Stimulated activated CD8-positive, alpha-beta memory T cell treated with anti-CD3 and anti-CD28 coated beads, Interleukin-12 subunit alpha, Interleukin-12 subunit beta, amount 100 ng/mL, for 24 hours (primary cell): Measurements from ENCODE around the gene USP17L15.
"Not testable (repeated sequence)": the region's sequence is repeated elsewhere in the genome, so short reads cannot be mapped to it uniquely, and the experiment has no call there.

Experiments used
- DNase-seq: peaks from one replicate; pipeline ENCODE4 v3.0.0-alpha.2; 2020; ENCODE audit errors: extremely low read depth

USP17L15 gene, protein sequence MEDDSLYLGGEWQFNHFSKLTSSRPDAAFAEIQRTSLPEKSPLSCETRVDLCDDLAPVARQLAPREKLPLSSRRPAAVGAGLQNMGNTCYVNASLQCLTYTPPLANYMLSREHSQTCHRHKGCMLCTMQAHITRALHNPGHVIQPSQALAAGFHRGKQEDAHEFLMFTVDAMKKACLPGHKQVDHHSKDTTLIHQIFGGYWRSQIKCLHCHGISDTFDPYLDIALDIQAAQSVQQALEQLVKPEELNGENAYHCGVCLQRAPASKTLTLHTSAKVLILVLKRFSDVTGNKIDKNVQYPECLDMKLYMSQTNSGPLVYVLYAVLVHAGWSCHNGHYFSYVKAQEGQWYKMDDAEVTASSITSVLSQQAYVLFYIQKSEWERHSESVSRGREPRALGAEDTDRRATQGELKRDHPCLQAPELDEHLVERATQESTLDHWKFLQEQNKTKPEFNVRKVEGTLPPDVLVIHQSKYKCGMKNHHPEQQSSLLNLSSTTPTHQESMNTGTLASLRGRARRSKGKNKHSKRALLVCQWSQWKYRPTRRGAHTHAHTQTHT

GRCh38 chr4:9234085-9234484 lies at the start of gene USP17L15:
Gene USP17L15 (plus strand): TSS chr4:9234385. CDS start chr4:9234385, 0 bp downstream.
- not testable (repeated sequence) for DNase-seq

DNA sequence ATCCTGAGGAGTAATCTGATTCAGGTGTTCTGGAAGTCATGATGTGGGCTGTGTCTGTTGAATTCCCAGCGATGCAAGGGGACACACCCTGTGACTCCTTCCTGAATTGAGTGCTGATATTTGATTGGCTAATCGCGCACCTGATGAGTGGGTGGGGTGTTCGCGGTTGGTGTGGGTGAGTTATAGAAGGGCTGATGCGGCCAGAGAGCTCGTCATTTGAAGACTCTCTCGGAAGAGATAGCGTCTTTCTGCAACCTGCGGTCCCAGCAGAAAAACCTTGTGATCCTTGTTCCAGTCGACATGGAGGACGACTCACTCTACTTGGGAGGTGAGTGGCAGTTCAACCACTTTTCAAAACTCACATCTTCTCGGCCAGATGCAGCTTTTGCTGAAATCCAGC lies 23.8 kb upstream of the USP17L15 start, which contains the start of gene USP17L10:
Gene USP17L10, plus strand, starts transcription at position 301 of the 400 bp plus-strand sequence. Its CDS starts 0 bp downstream, at position 301.
- not testable (repeated sequence) for DNase-seq

DNA sequence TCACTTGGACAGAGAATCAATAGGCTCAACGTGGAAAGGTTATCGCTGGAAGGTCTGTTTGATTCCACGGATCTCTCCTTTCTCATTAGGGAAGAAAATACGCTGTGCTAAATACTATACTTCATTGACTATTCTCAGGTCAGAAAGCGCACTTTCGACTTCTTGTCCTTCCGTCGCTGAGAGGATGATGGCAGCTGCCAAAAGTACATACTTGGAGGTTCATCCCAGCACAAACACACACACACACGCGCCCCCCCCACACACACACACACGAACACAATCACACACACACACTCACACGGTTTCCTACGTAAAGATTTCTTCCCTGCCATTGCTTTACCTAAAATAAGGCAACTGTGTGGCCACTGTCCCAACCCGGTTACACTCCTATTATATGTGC lies 19.5 kb upstream of the USP17L15 start:
- not testable (repeated sequence) for DNase-seq

DNA sequence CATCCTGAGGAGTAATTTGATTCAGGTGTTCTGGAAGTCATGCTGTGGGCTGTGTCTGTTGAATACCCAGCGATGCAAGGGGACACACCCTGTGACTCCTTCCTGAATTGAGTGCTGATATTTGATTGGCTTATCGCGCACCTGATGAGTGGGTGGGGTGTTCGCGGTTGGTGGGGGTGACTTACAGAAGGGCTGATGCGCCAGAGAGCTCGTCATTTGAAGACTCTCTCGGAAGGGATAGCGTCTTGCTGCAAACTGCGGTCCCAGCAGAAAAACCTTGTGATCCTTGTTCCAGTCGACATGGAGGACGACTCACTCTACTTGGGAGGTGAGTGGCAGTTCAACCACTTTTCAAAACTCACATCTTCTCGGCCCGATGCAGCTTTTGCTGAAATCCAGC lies 19.1 kb upstream of the USP17L15 start, which contains the start of gene USP17L11:
Gene USP17L11, plus strand, starts transcription at position 301 of the 400 bp plus-strand sequence. Its CDS starts 0 bp downstream, at position 301.
- not testable (repeated sequence) for DNase-seq

DNA sequence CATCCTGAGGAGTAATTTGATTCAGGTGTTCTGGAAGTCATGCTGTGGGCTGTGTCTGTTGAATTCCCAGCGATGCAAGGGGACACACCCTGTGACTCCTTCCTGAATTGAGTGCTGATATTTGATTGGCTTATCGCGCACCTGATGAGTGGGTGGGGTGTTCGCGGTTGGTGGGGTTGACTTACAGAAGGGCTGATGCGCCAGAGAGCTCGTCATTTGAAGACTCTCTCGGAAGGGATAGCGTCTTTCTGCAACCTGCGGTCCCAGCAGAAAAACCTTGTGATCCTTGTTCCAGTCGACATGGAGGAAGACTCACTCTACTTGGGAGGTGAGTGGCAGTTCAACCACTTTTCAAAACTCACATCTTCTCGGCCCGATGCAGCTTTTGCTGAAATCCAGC lies 14.3 kb upstream of the USP17L15 start, which contains the start of gene USP17L12:
Gene USP17L12, plus strand, starts transcription at position 301 of the 400 bp plus-strand sequence. Its CDS starts 0 bp downstream, at position 301.
- not testable (repeated sequence) for DNase-seq

DNA sequence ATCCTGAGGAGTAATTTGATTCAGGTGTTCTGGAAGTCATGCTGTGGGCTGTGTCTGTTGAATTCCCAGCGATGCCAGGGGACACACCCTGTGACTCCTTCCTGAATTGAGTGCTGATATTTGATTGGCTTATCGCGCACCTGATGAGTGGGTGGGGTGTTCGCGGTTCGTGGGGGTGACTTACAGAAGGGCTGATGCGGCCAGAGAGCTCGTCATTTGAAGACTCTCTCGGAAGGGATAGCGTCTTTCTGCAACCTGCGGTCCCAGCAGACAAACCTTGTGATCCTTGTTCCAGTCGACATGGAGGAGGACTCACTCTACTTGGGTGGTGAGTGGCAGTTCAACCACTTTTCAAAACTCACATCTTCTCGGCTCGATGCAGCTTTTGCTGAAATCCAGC lies 9.6 kb upstream of the USP17L15 start, which contains the start of gene USP17L13:
Gene USP17L13, plus strand, starts transcription at position 301 of the 400 bp plus-strand sequence. Its CDS starts 0 bp downstream, at position 301.
- not testable (repeated sequence) for DNase-seq

- DNase-seq = not testable (repeated sequence)
Measured at GRCh38 chr4:9230249-9230648, 3.9 kb upstream of the USP17L15 start.

DNA sequence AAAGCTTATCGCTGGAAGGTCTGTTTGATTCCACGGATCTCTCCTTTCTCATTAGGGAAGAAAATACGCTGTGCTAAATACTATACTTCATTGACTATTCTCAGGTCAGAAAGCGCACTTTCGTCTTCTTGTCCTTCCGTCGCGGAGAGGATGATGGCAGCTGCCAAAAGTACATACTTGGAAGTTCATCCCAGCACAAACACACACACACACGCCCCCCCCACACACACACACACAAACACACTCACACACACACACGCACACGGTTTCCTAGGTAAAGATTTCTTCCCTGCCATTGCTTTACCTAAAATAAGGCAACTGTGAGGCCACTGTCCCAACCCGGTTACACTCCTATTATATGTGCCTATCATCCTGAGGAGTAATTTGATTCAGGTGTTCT lies 4.3 kb downstream of the USP17L15 start:
- not testable (repeated sequence) for DNase-seq

DNA sequence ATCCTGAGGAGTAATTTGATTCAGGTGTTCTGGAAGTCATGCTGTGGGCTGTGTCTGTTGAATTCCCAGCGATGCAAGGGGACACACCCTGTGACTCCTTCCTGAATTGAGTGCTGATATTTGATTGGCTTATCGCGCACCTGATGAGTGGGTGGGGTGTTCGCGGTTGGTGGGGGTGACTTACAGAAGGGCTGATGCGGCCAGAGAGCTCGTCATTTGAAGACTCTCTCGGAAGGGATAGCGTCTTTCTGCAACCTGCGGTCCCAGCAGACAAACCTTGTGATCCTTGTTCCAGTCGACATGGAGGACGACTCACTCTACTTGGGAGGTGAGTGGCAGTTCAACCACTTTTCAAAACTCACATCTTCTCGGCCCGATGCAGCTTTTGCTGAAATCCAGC lies 9.4 kb downstream of the USP17L15 start, which contains the start of gene USP17L17:
Gene USP17L17, plus strand, starts transcription at position 301 of the 400 bp plus-strand sequence. Its CDS starts 0 bp downstream, at position 301.
- not testable (repeated sequence) for DNase-seq

- DNase-seq = not testable (repeated sequence)
Measured at GRCh38 chr4:9247953-9248680, 13.9 kb downstream of the USP17L15 start, which contains the start of gene USP17L18. Gene USP17L18 (plus strand): TSS chr4:9248630. CDS start chr4:9248630, 0 bp downstream.

DNA sequence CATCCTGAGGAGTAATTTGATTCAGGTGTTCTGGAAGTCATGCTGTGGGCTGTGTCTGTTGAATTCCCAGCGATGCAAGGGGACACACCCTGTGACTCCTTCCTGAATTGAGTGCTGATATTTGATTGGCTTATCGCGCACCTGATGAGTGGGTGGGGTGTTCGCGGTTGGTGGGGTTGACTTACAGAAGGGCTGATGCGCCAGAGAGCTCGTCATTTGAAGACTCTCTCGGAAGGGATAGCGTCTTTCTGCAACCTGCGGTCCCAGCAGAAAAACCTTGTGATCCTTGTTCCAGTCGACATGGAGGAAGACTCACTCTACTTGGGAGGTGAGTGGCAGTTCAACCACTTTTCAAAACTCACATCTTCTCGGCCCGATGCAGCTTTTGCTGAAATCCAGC lies 18.9 kb downstream of the USP17L15 start, which contains the start of gene USP17L19:
Gene USP17L19, plus strand, starts transcription at position 301 of the 400 bp plus-strand sequence. Its CDS starts 0 bp downstream, at position 301.
- not testable (repeated sequence) for DNase-seq

DNA sequence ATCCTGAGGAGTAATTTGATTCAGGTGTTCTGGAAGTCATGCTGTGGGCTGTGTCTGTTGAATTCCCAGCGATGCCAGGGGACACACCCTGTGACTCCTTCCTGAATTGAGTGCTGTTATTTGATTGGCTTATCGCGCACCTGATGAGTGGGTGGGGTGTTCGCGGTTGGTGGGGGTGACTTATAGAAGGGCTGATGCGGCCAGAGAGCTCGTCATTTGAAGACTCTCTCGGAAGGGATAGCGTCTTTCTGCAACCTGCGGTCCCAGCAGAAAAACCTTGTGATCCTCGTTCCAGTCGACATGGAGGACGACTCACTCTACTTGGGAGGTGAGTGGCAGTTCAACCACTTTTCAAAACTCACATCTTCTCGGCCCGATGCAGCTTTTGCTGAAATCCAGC lies 23.6 kb downstream of the USP17L15 start, which contains the start of gene USP17L20:
Gene USP17L20, plus strand, starts transcription at position 301 of the 400 bp plus-strand sequence. Its CDS starts 0 bp downstream, at position 301.
- not testable (repeated sequence) for DNase-seq

DNA sequence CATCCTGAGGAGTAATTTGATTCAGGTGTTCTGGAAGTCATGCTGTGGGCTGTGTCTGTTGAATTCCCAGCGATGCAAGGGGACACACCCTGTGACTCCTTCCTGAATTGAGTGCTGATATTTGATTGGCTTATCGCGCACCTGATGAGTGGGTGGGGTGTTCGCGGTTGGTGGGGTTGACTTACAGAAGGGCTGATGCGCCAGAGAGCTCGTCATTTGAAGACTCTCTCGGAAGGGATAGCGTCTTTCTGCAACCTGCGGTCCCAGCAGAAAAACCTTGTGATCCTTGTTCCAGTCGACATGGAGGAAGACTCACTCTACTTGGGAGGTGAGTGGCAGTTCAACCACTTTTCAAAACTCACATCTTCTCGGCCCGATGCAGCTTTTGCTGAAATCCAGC lies 28.4 kb downstream of the USP17L15 start, which contains the start of gene USP17L21:
Gene USP17L21, plus strand, starts transcription at position 301 of the 400 bp plus-strand sequence. Its CDS starts 0 bp downstream, at position 301.
- not testable (repeated sequence) for DNase-seq

- not testable (repeated sequence) for DNase-seq
Measured at GRCh38 chr4:9267319-9267718, 33.1 kb downstream of the USP17L15 start, which contains the start of gene USP17L22. Gene USP17L22 (plus strand): TSS chr4:9267619. CDS start chr4:9267619, 0 bp downstream.

DNA sequence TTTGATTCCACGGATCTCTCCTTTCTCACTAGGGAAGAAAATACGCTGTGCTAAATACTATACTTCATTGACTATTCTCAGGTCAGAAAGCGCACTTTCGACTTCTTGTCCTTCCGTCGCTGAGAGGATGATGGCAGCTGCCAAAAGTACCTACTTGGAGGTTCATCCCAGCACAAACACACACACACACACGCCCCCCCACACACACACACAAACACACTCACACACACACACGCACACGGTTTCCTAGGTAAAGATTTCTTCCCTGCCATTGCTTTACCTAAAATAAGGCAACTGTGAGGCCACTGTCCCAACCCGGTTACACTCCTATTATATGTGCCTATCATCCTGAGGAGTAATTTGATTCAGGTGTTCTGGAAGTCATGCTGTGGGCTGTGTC lies 37.5 kb downstream of the USP17L15 start:
- DNase-seq = not testable (repeated sequence)
